Mesodermal cell (in vitro differentiated cells): Measurements from ENCODE around the gene PDXK.

Experiments
- H3K27ac ChIP-seq: 2 replicates; pipeline ENCODE4 v1.7.0; 2013; ENCODE audit warnings: mild to moderate bottlenecking, low read depth, low read length, moderate library complexity; ENCODE audit not compliant: severe bottlenecking
- H3K36me3 ChIP-seq: 2 replicates; pipeline ENCODE4 v1.7.1; 2013; ENCODE audit warnings: mild to moderate bottlenecking, low read length, moderate library complexity; ENCODE audit not compliant: control insufficient read depth, insufficient read depth
- H3K4me1 ChIP-seq: one replicate; pipeline ENCODE4 v1.7.1; 2013; ENCODE audit warnings: mild to moderate bottlenecking, low read length; ENCODE audit not compliant: insufficient read depth, control insufficient read depth, poor library complexity, severe bottlenecking
- H3K4me3 ChIP-seq: 2 replicates; pipeline ENCODE4 v1.7.0; 2013; ENCODE audit warnings: low read length, control low read depth, mild to moderate bottlenecking; ENCODE audit not compliant: insufficient read depth, poor library complexity, severe bottlenecking; ENCODE audit errors: extremely low read depth
- H3K9me3 ChIP-seq: 2 replicates; pipeline ENCODE4 v1.7.1; 2013; ENCODE audit warnings: mild to moderate bottlenecking, low read length, moderate library complexity; ENCODE audit not compliant: control insufficient read depth
- WGBS, 2 experiments: methylation state at CpG; one replicate each; pipeline ENCODE4 v1.1.5; 2013; ENCODE audit warnings: missing lambda C conversion rate in 2 of 2; ENCODE audit not compliant: insufficient coverage in 2 of 2; 5-methylcytosine and 5-hydroxymethylcytosine counted together

The PDXK gene

GRCh38 chr21:43748622-43749021 is 29.7 kb downstream of the PDXK start:
- Histone ChIP-seq H3K9me3 (no peaks in the 10 kb centered on the region), H3K36me3 (peaks cover 60% of the 10 kb centered on the region), H3K27ac (no peak overlapping the region), H3K4me3 (no peak overlapping the region), H3K4me1 (no peaks in the 10 kb centered on the region)
- WGBS, 2 experiments: 97 to 98% methylated on average over 12 to 17 of the region's 17 CpGs

- 94 to 95% methylated on average over 15 to 16 of the region's 18 CpGs for WGBS, 2 experiments
- no peak overlapping the region for H3K4me3 ChIP-seq
- H3K27ac ChIP-seq: no peak overlapping the region
- H3K36me3 ChIP-seq: peaks cover 60% of the 10 kb centered on the region
- H3K9me3 ChIP-seq: no peaks in the 10 kb centered on the region
- H3K4me1 ChIP-seq: no peaks in the 10 kb centered on the region
Observed at GRCh38 chr21:43749651-43750262, 30.8 kb downstream of the PDXK start.

GRCh38 chr21:43750339-43751033 is 31.6 kb downstream of the PDXK start:
- no peaks in the 10 kb centered on the region for H3K9me3 ChIP-seq
- H3K4me3 ChIP-seq: no peak overlapping the region
- H3K36me3 ChIP-seq: peaks cover 60% of the 10 kb centered on the region
- no peak overlapping the region for H3K27ac ChIP-seq
- no peaks in the 10 kb centered on the region for H3K4me1 ChIP-seq
- 89 to 93% methylated on average over 23 to 26 of the region's 28 CpGs for WGBS, 2 experiments

GRCh38 chr21:43751955-43752591 is 33.1 kb downstream of the PDXK start:
- H3K27ac ChIP-seq: no peak overlapping the region
- no peaks in the 10 kb centered on the region for H3K9me3 ChIP-seq
- peaks cover 65% of the 10 kb centered on the region for H3K36me3 ChIP-seq
- H3K4me3 ChIP-seq: no peak overlapping the region
- 94% methylated on average over 24 to 28 of the region's 31 CpGs for WGBS, 2 experiments
- H3K4me1 ChIP-seq: no peaks in the 10 kb centered on the region

- WGBS, 2 experiments: 95 to 97% methylated on average over 27 to 28 of the region's 28 CpGs
- no peak overlapping the region for H3K4me3 ChIP-seq
Observed at GRCh38 chr21:43752758-43753438, 34.0 kb downstream of the PDXK start.

GRCh38 chr21:43753439-43753799 is 34.5 kb downstream of the PDXK start:
- H3K36me3 ChIP-seq: peaks cover 64% of the 10 kb centered on the region
- whole genome bisulfite sequencing, 2 experiments: 93 to 97% methylated on average over 11 to 15 of the region's 16 CpGs

More at GRCh38 chr21:43752758-43753438, 34.0 kb downstream of the PDXK start:
- Histone ChIP-seq H3K9me3 (no peaks in the 10 kb centered on the region), H3K36me3 (peaks cover 63% of the 10 kb centered on the region), H3K27ac (no peak overlapping the region), H3K4me1 (no peaks in the 10 kb centered on the region)

GRCh38 chr21:43754948-43755781 is 36.2 kb downstream of the PDXK start:
- Histone ChIP-seq H3K9me3 (no peaks in the 10 kb centered on the region), H3K4me3 (no peak overlapping the region), H3K4me1 (no peaks in the 10 kb centered on the region), H3K36me3 (peaks cover 68% of the 10 kb centered on the region), H3K27ac (no peak overlapping the region)
- WGBS, 2 experiments: 94 to 97% methylated on average over 23 to 26 of the region's 26 CpGs

More at GRCh38 chr21:43753439-43753799, 34.5 kb downstream of the PDXK start:
- no peak overlapping the region for H3K4me3 ChIP-seq
- no peak overlapping the region for H3K27ac ChIP-seq
- H3K9me3 ChIP-seq: no peaks in the 10 kb centered on the region
- H3K4me1 ChIP-seq: no peaks in the 10 kb centered on the region

GRCh38 chr21:43755820-43756594 is 37.1 kb downstream of the PDXK start:
- Histone ChIP-seq H3K27ac (no peak overlapping the region), H3K9me3 (no peaks in the 10 kb centered on the region), H3K4me1 (no peaks in the 10 kb centered on the region), H3K4me3 (no peak overlapping the region), H3K36me3 (peaks cover 64% of the 10 kb centered on the region)
- 94 to 97% methylated on average over 33 to 37 of the region's 37 CpGs for WGBS, 2 experiments

- Histone ChIP-seq H3K4me1 (no peaks in the 10 kb centered on the region), H3K9me3 (no peaks in the 10 kb centered on the region), H3K4me3 (no peak overlapping the region), H3K27ac (no peak overlapping the region), H3K36me3 (peaks cover 69% of the 10 kb centered on the region)
- 93 to 98% methylated on average over 15 of the region's 16 CpGs for WGBS, 2 experiments
Observed at GRCh38 chr21:43757601-43758000, 38.7 kb downstream of the PDXK start.
